Measurements from ENCODE around the gene STT3B.
A peak's percentile ranks its signal among the peaks of the same experiment; 100 is the strongest.
"Not testable (repeated sequence)": the region's sequence is repeated elsewhere in the genome, so short reads cannot be mapped to it uniquely, and the experiment has no call there.

The STT3B gene

DNA sequence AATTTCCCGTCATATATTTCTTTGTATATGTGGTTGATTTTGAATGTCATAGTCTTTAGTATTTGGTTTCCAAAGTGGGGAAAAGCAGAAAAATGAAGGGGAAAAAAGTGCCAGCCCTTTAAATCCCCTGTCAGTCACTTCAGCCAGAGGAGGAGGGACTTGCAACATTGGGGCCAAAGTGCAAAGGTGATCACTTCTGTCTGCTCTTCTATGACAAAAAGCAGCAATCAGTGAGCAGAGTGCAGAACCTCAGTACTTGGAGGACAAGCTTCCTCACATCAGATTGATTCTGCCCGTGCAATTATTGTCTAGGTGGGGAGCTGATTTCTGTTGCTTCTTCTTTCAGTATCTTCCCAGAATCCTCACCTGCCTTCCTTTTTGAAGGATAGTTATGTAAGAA is 60.0 kb downstream of the STT3B start:
- TF ChIP-seq, protein P1, sequence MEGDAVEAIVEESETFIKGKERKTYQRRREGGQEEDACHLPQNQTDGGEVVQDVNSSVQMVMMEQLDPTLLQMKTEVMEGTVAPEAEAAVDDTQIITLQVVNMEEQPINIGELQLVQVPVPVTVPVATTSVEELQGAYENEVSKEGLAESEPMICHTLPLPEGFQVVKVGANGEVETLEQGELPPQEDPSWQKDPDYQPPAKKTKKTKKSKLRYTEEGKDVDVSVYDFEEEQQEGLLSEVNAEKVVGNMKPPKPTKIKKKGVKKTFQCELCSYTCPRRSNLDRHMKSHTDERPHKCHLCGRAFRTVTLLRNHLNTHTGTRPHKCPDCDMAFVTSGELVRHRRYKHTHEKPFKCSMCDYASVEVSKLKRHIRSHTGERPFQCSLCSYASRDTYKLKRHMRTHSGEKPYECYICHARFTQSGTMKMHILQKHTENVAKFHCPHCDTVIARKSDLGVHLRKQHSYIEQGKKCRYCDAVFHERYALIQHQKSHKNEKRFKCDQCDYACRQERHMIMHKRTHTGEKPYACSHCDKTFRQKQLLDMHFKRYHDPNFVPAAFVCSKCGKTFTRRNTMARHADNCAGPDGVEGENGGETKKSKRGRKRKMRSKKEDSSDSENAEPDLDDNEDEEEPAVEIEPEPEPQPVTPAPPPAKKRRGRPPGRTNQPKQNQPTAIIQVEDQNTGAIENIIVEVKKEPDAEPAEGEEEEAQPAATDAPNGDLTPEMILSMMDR (IDR thresholded peaks at IDR 0.05; ENCODE audit: low read depth, low read length), result no peak
- no peak for DNase-seq (ENCODE audit: extremely low read depth, low read depth)

DNA sequence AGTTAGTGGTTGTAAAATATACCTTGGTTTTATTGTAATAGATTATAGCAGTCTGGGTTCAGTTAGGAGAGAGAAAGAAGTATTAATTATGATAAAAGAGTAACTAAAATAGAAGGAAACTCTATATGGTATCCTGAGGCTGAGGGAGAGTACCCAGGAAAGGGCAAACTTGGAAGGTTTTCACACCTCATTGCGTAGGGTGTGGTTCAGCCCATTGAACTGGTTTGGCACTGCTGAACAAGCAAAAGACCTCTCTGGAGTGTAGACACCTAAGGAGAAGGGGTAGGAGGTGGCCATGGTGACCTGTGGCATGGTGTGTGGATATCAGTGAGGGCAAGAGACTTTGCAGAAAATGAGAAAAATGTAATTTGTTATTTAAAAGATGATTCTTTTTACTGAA is 63.5 kb downstream of the STT3B start:
- TF ChIP-seq, protein P1 (IDR thresholded peaks at IDR 0.05; ENCODE audit: low read depth, low read length), result no peak
- DNase-seq (ENCODE audit: extremely low read depth, low read depth), result no peak

DNA sequence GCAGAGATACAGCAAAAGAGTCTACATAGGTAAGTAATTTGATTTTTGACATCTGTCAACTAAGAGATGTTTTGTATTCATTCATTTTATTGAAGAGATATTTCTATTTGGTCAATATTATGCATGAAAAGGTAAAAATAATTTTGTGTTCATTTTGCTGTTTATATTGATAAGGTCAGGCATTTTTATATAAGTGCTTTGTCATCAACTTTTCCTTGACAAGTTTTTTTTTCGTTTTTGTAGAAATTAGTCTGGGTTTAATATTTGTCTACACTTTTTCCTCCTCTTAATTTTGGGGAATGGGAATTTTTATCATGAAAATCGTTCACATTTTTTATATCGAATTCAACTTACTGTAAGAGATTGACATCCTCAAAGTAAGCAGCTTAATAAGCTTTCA is 67.7 kb downstream of the STT3B start:
- no peak for DNase-seq (ENCODE audit: extremely low read depth, low read depth)
- TF ChIP-seq, protein P1 (IDR thresholded peaks at IDR 0.05; ENCODE audit: low read depth, low read length), result no peak

DNA sequence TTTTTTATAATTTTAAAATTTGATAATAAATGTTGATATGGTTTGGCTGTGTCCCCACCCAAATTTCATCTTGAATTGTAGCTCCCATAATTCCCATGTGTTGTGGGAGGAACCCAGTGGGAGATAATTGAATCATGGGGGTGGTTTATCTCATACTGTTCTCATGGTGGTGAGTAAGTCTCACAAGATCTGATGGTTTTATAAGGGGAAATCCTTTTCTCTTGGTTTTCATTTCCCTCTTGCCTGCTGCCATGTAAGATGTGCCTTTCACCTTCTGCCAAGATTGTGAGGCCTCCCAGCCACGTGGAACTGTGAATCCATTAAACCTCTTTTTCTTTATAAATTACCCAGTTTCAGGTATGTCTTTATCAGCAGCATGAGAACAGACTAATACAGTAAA is 72.6 kb downstream of the STT3B start:
- DNase-seq (ENCODE audit: extremely low read depth, low read depth), result not testable (repeated sequence)

DNA sequence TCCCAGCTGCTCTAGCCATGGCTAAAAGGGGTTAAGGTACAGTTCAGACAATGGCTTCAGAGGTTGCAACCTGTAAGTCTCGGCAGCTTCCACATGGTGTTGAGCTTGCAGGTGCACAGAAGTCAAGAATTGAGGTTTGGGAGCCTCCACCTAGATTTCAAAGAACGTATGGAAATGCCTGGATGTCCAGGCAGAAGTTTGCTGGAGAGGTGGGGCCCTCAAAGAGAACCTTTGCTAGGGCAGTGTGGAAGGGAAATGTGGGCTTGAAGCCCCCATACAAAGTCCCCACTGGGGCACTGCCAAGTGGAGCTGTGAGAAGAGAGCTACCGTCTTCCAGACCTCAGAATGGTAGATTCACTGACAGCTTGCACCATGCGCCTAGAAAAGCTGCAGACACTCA is 73.7 kb downstream of the STT3B start:
- DNase-seq (ENCODE audit: extremely low read depth, low read depth), result no peak

DNA sequence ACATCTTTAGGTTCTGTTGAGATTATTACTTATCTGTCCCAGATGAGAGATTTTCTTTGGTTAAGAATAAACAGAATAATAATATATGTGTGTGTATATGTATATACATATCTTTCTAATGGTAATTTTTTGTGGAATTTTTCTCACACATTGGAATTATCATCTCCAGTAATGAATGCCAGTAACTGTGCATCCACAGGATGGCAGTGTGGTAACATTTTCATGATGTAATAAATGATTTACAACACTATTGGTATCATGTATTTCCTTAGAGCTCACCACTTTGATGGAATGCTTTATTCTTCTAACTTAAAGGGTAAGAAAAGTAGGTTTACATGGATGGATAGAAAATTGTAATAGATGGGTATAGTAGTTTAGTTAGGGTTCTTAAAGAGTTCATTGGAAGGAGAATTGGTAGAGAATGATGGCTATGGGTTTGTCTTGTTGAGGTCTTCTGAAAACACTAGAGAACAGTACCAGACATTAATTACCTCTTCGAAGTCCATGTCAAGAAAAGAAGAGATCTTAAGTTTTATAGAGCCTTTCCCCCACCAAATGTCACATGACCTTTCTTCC is 78.1 kb downstream of the STT3B start:
- DNase-seq (ENCODE audit: extremely low read depth, low read depth), result peak; percentile 15
- TF ChIP-seq, protein P1 (IDR thresholded peaks at IDR 0.05; ENCODE audit: low read depth, low read length), result peak; percentile 65

More for the DNA sequence above, 73.7 kb downstream of the STT3B start:
- TF ChIP-seq, protein P1 (IDR thresholded peaks at IDR 0.05; ENCODE audit: low read depth, low read length), result no peak

DNA sequence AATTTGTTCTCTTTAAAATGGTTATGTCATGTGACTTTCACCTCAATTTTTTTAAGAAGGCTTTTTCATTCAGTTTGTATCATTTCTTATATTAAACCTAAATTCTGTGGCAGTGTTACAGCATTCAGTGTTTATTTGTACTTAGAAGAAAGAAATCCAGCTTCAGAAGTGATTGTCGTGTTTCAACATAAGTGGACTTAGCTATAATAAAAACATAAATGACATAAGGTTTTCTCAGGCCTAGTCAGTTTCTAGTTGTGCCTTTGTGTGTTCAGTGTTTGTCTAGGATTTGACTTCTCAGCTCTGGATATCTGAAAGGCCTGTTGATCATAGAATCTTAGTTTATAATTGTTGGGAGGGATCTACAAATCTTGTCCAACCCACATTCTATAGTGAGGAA is 80.5 kb downstream of the STT3B start:
- TF ChIP-seq, protein P1 (IDR thresholded peaks at IDR 0.05; ENCODE audit: low read depth, low read length), result no peak
- DNase-seq (ENCODE audit: extremely low read depth, low read depth), result no peak

DNA sequence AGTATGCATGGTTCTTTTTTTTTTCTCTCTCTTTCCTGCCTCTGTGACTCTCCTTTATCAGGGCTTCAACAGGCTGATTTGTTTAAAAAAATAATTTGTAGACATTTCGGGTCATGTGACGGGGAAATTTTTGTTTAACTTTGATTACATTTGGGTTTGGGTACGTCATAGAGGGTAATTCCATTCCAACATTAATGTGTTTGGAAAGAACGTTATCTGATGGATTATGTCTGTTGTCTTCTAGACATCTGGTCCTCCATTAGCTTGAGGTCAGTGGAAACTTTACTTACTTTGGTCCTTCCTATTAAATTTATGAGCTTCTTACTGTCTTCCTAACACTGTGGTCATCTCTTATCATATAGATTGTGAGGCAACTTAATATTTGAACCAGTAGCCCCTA is 80.9 kb downstream of the STT3B start:
- TF ChIP-seq, protein P1 (IDR thresholded peaks at IDR 0.05; ENCODE audit: low read depth, low read length), result no peak
- DNase-seq (ENCODE audit: extremely low read depth, low read depth), result no peak
